Astrocyte (in vitro differentiated cells and primary cell): ENCODE results near the gene DENR.

Source experiments
- EZH2 ChIP-seq: IDR thresholded peaks from 2 replicates; pipeline ENCODE4 v1.6.1; 2012; ENCODE audit warnings: mild to moderate bottlenecking, low read length, inconsistent platforms; ENCODE audit not compliant: insufficient read depth
- TF ChIP-seq, protein P1 (sequence below): IDR thresholded peaks from 2 replicates; pipeline ENCODE4 v1.5.1; 2011; ENCODE audit warnings: low read depth, mild to moderate bottlenecking, inconsistent platforms, low read length, moderate library complexity; ENCODE audit not compliant: insufficient read depth

GRCh38 chr12:122729583-122730214 lies 22.9 kb upstream of the DENR start:
- TF ChIP-seq, protein P1, sequence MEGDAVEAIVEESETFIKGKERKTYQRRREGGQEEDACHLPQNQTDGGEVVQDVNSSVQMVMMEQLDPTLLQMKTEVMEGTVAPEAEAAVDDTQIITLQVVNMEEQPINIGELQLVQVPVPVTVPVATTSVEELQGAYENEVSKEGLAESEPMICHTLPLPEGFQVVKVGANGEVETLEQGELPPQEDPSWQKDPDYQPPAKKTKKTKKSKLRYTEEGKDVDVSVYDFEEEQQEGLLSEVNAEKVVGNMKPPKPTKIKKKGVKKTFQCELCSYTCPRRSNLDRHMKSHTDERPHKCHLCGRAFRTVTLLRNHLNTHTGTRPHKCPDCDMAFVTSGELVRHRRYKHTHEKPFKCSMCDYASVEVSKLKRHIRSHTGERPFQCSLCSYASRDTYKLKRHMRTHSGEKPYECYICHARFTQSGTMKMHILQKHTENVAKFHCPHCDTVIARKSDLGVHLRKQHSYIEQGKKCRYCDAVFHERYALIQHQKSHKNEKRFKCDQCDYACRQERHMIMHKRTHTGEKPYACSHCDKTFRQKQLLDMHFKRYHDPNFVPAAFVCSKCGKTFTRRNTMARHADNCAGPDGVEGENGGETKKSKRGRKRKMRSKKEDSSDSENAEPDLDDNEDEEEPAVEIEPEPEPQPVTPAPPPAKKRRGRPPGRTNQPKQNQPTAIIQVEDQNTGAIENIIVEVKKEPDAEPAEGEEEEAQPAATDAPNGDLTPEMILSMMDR = no peak
- TF ChIP-seq EZH2 = no peak
